Measurements from ENCODE around the gene NAV2.

NAV2 gene

DNA sequence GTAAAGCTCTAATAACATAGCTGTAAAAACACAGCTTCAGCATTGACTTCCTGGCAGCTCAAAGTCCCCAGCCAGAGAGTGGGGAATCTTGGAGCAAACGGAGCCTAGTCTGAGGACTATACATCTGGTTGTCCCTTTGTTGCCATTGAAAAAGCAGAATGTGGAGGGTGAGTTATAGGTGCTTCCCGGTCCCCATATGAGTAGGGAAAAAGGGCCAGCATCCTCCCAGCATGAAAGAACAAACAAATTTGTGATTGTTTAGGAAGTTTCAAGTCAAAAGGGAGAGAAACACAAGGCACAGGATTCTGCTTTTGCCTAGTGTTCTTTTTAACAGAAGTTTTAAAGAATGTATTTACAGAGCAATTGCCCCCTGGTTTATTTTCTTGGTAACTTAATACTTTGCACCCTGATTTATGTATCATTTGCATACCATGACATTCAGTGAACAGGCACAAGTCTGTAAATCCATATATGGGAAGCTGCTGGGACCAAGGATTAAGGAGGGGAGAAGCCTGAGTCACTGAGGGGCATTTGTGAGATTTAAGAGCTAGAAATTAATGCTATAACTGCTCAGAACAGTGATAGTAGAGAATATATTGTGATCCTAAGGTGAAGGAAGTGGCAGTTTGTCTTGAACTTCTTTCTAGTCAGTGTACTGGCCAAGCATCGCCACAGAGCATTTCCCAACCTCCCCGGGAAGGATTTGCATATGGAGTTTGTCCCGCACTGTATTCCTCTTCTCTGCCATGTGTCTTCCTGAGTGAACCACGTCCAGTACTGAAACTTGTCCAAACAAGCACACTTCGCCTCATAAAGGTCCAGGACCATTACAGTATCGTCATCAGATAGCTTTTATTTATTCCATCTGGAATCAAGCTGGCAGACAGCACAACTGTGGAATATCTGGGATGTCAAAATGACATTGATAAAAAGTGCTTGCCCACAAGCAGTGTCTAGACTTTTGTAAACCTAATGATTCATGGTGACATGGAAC, 344.6 kb downstream of the NAV2 start:
- in situ Hi-C loops (cut with HindIII; ENCODE audit: low sequenced_read_pairs): no loop called here
- TF ChIP-seq, protein P1, sequence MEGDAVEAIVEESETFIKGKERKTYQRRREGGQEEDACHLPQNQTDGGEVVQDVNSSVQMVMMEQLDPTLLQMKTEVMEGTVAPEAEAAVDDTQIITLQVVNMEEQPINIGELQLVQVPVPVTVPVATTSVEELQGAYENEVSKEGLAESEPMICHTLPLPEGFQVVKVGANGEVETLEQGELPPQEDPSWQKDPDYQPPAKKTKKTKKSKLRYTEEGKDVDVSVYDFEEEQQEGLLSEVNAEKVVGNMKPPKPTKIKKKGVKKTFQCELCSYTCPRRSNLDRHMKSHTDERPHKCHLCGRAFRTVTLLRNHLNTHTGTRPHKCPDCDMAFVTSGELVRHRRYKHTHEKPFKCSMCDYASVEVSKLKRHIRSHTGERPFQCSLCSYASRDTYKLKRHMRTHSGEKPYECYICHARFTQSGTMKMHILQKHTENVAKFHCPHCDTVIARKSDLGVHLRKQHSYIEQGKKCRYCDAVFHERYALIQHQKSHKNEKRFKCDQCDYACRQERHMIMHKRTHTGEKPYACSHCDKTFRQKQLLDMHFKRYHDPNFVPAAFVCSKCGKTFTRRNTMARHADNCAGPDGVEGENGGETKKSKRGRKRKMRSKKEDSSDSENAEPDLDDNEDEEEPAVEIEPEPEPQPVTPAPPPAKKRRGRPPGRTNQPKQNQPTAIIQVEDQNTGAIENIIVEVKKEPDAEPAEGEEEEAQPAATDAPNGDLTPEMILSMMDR (IDR thresholded peaks at IDR 0.05; ENCODE audit: low read depth, low read length, missing control alignments): no peak
- no peak overlapping the region for H3K4me3 ChIP-seq (ENCODE audit: low read depth, low read length)
- no peak for DNase-seq (ENCODE audit: low read depth)

DNA sequence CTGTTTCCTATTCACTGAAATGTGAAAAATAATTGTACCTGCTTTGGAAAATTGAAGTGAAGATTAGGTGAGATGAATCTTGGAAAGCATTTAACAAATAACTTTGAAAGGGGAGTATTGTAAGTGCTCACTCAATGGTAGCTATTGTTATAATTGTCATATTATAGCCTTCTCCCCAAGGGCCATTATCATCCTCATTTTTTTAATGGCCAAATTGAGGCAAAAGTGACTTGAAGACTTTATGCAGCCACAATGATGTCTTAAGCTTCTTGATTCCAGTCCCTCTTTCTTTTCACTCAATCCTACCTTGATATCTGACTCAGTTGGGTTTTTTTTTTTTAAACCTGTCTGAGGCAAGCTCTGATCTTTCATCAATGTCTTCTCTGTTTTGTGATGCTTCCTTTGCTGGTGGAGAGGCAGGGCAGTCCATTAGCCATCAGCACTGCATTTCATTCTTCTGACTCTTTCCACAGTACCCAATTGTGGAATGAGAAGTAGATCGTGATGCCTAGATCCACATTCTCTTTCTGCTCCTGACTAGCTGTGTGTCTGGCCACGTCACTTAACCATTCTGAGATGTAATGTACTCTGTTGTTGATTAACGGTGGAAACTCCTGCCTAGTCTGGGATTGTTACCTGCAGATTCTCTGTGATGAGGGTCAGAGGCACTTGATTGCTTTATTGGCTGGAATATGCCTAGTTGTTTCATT, 346.3 kb downstream of the NAV2 start:
- TF ChIP-seq, protein P1 (IDR thresholded peaks at IDR 0.05; ENCODE audit: low read depth, low read length, missing control alignments): no peak
- no peak for DNase-seq (ENCODE audit: low read depth)
- no peak overlapping the region for H3K4me3 ChIP-seq (ENCODE audit: low read depth, low read length)
- in situ Hi-C loops (cut with HindIII; ENCODE audit: low sequenced_read_pairs): no loop called here

DNA sequence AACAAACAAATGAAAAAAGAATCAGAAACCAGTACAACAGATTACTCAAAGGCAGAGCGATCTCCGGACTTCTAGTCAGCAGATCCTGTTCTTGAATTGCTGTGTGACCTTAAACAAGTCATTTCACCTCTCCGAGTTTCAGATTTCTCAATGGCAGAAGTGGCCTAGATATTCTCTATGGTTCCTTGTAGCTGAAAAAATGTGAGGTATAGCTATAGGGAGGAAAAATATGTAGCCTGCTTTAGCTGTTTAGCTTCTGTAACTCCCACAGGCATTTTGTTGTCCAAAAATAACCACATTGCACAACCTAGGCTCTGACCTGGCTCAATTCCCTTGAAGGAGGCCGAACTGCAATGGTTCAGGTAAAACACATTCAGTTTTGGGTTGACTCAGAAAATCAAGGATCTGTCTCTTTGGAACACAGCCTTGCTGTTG, 347.0 kb downstream of the NAV2 start:
- in situ Hi-C loops (cut with HindIII; ENCODE audit: low sequenced_read_pairs): no loop called here
- TF ChIP-seq, protein P1 (IDR thresholded peaks at IDR 0.05; ENCODE audit: low read depth, low read length, missing control alignments): no peak
- DNase-seq (ENCODE audit: low read depth): no peak
- no peak overlapping the region for H3K4me3 ChIP-seq (ENCODE audit: low read depth, low read length)

DNA sequence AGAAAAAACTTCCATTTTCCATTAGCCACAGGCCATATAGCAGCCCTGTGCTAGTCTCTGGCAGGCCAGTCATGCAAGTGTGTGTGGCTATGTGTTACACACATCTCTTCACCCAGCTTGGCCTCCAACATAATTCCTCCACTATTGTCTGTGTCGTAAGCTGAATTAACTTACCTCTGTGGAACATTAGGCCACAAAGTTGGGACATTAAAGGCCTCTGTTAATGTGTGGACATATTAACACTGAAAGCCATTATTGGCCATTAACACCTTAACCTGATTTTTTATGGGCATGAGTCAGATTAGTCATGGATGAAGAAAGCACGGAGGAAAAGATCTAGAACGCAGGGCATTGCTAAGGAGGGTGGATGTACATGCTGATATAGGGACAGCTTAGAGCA, 347.5 kb downstream of the NAV2 start:
- H3K4me3 ChIP-seq (ENCODE audit: low read depth, low read length): no peak overlapping the region
- no peak for DNase-seq (ENCODE audit: low read depth)
- in situ Hi-C loops (cut with HindIII; ENCODE audit: low sequenced_read_pairs): no loop called here

DNA sequence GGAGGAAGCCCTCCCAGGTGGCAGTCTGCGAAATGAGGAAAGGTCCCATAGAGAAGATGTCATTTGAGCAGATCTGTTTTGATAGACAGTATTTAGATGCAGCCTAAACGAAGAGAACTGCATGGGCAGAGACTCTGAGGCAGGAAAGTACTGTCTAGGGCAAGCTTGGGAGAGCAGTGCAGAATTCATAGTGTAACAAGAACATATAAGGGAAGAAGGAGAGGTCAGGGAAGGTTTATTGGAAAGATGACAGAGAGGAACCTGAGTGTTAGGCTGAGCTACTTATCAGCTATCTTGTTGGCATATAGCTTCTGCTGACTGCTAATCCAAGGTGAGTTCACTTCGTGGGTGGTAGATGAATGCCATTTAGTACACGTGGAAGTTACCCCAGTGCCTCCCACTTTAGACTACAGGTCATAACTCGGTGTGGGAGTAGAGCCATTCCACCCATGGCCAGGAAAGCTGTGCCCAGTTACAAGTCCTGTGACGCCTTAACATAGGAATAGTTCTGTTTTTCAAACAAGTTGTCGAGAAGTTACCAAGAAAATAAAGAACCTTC, 348.1 kb downstream of the NAV2 start:
- DNase-seq (ENCODE audit: low read depth): no peak
- TF ChIP-seq, protein P1 (IDR thresholded peaks at IDR 0.05; ENCODE audit: low read depth, low read length, missing control alignments): no peak
- in situ Hi-C loops (cut with HindIII; ENCODE audit: low sequenced_read_pairs): no loop called here
- H3K4me3 ChIP-seq (ENCODE audit: low read depth, low read length): no peak overlapping the region

More for the DNA sequence above, 347.5 kb downstream of the NAV2 start:
- TF ChIP-seq, protein P1 (IDR thresholded peaks at IDR 0.05; ENCODE audit: low read depth, low read length, missing control alignments): no peak

DNA sequence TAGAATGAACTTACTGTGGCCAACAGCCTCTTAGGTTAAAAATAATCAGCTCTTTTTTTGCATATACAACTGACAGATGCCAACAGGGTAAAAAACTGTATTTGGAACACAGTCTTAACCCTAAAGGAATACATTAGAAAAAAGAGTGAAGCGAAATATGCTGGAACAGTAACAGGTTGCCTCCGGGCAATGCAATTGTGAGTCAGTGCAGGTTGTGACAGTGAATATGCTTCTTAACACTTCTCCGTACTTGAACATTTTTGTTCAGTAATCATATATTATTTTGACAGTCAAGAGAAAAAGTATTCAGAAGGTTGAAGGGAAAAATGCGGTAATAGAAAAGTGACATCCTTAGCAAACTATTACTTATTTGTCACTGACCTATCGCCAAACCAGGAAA, 349.1 kb downstream of the NAV2 start:
- H3K4me3 ChIP-seq (ENCODE audit: low read depth, low read length): no peak overlapping the region
- no peak for DNase-seq (ENCODE audit: low read depth)
- in situ Hi-C loops (cut with HindIII; ENCODE audit: low sequenced_read_pairs): no loop called here
- TF ChIP-seq, protein P1 (IDR thresholded peaks at IDR 0.05; ENCODE audit: low read depth, low read length, missing control alignments): no peak

All from astrocyte of the cerebellum (primary cell).